ENCODE data around the gene NOL6.

- TF ChIP-seq JUN (CRISPR knock-in tag; IDR thresholded peaks at IDR 0.05) (no peak), TEAD4 (CRISPR knock-in tag; IDR thresholded peaks at IDR 0.05) (no peak)
Measured at GRCh38 chr9:33440204-33440603, 33.5 kb downstream of the NOL6 start.

Measured in WTC11 (cell line).